H9 (cell line): ENCODE data around the gene PRKCA. TPM values are rescaled to one million over a fixed set of nuclear protein-coding genes. Genes with fewer than 3 reads are reported as not detected.

Experiments
- DNase-seq: peaks from one replicate; pipeline ENCODE4 v3.0.0-alpha.2; 2017
- H2AFZ ChIP-seq: one replicate; pipeline ENCODE4 v1.6.1; 2013; ENCODE audit warnings: mild to moderate bottlenecking, low read length, control low read depth, moderate library complexity
- H2AK5ac ChIP-seq: 2 replicates; pipeline ENCODE4 v1.6.1; 2013; ENCODE audit warnings: low read length, control low read depth, mixed read lengths; ENCODE audit not compliant: insufficient read length
- H2BK120ac ChIP-seq: one replicate; pipeline ENCODE4 v1.6.1; 2013; ENCODE audit warnings: low read depth, mild to moderate bottlenecking, low read length, control low read depth, inconsistent platforms; ENCODE audit not compliant: poor library complexity, severe bottlenecking
- H2BK12ac ChIP-seq: 2 replicates; pipeline ENCODE4 v1.6.1; 2013; ENCODE audit warnings: low read length, control low read depth, mixed read lengths, low read depth; ENCODE audit not compliant: insufficient read length
- H2BK15ac ChIP-seq: 2 replicates; pipeline ENCODE4 v1.6.1; 2013; ENCODE audit warnings: low read depth, low read length, control low read depth
- H2BK20ac ChIP-seq: one replicate; pipeline ENCODE4 v1.6.1; 2013; ENCODE audit warnings: low read depth, mild to moderate bottlenecking, low read length, control low read depth, inconsistent platforms; ENCODE audit not compliant: poor library complexity, severe bottlenecking
- H2BK5ac ChIP-seq: 2 replicates; pipeline ENCODE4 v1.6.1; 2013; ENCODE audit warnings: low read length, control low read depth, mixed read lengths; ENCODE audit not compliant: insufficient read length
- H3K14ac ChIP-seq: 2 replicates; pipeline ENCODE4 v1.6.1; 2013; ENCODE audit warnings: low read length, control low read depth; ENCODE audit not compliant: insufficient read depth
- H3K18ac ChIP-seq: 2 replicates; pipeline ENCODE4 v1.6.1; 2013; ENCODE audit warnings: low read depth, mild to moderate bottlenecking, mixed read lengths, low read length, control low read depth; ENCODE audit not compliant: insufficient read length
- H3K23ac ChIP-seq: 2 replicates; pipeline ENCODE4 v1.6.1; 2013; ENCODE audit warnings: low read length, control low read depth, mixed read lengths, low read depth; ENCODE audit not compliant: insufficient read length
- H3K23me2 ChIP-seq: 2 replicates; pipeline ENCODE4 v1.6.1; 2013; ENCODE audit warnings: low read depth, mild to moderate bottlenecking, mixed read lengths, low read length, control low read depth; ENCODE audit not compliant: insufficient read length, poor library complexity, severe bottlenecking
- H3K27ac ChIP-seq: 2 replicates; pipeline ENCODE4 v1.5.1; 2013; ENCODE audit warnings: low read length, control low read depth, mixed read lengths, low read depth; ENCODE audit not compliant: insufficient read length
- H3K27me3 ChIP-seq: 2 replicates; pipeline ENCODE4 v1.6.1; 2013; ENCODE audit warnings: low read length, control low read depth, inconsistent platforms; ENCODE audit not compliant: insufficient read depth
- H3K4ac ChIP-seq: 2 replicates; pipeline ENCODE4 v1.6.1; 2013; ENCODE audit warnings: low read depth, mild to moderate bottlenecking, control low read depth, inconsistent platforms, low read length, moderate library complexity
- H3K4me1 ChIP-seq: 2 replicates; pipeline ENCODE4 v1.6.1; 2013; ENCODE audit warnings: low read length, control low read depth, inconsistent platforms; ENCODE audit not compliant: insufficient read depth
- H3K4me2 ChIP-seq: 2 replicates; pipeline ENCODE4 v1.6.1; 2013; ENCODE audit warnings: low read length, control low read depth, mixed read lengths; ENCODE audit not compliant: insufficient read length, insufficient read depth
- H3K56ac ChIP-seq: 2 replicates; pipeline ENCODE4 v1.6.1; 2013; ENCODE audit warnings: low read depth, mild to moderate bottlenecking, mixed read lengths, low read length, control low read depth; ENCODE audit not compliant: insufficient read length
- H3K79me1 ChIP-seq: 2 replicates; pipeline ENCODE4 v1.6.1; 2013; ENCODE audit warnings: low read depth, mild to moderate bottlenecking, moderate library complexity, low read length, control low read depth, inconsistent platforms; ENCODE audit not compliant: insufficient read depth, poor library complexity, severe bottlenecking
- H3K79me2 ChIP-seq: 2 replicates; pipeline ENCODE4 v1.6.1; 2013; ENCODE audit warnings: low read length, control low read depth, inconsistent platforms; ENCODE audit not compliant: insufficient read depth
- H3K9ac ChIP-seq: 2 replicates; pipeline ENCODE4 v1.6.1; 2013; ENCODE audit warnings: low read length, control low read depth, mixed read lengths; ENCODE audit not compliant: insufficient read length; ENCODE audit errors: extremely low read depth
- H3K9me3 ChIP-seq: one replicate; pipeline ENCODE4 v1.6.1; 2013; ENCODE audit warnings: low read depth, low read length, inconsistent platforms; ENCODE audit not compliant: control insufficient read depth
- H3T11ph ChIP-seq: one replicate; pipeline ENCODE4 v1.6.1; 2013; ENCODE audit warnings: mild to moderate bottlenecking, low read length, control low read depth, inconsistent platforms
- H4K20me1 ChIP-seq: one replicate; pipeline ENCODE4 v1.6.1; 2013; ENCODE audit not compliant: control insufficient read depth, insufficient read length, insufficient read depth
- H4K5ac ChIP-seq: 2 replicates; pipeline ENCODE4 v1.6.1; 2013; ENCODE audit warnings: low read depth, mild to moderate bottlenecking, mixed read lengths, low read length, control low read depth; ENCODE audit not compliant: insufficient read length
- H4K8ac ChIP-seq: replicated peaks from 2 replicates; pipeline ENCODE4 v1.6.1; 2013; ENCODE audit warnings: low read length, control low read depth, mixed read lengths, low read depth; ENCODE audit not compliant: insufficient read length
- H4K91ac ChIP-seq: 2 replicates; pipeline ENCODE4 v1.6.1; 2013; ENCODE audit warnings: low read depth, mild to moderate bottlenecking, moderate library complexity, mixed read lengths, low read length, control low read depth; ENCODE audit not compliant: insufficient read length
- H3K27ac Mint-ChIP-seq, 3 experiments: 2 replicates in 2 of 3; 3 replicates in 1 of 3; pipeline ENCODE4 v1.8.0; 2020 to 2021; ENCODE audit warnings: mixed read lengths in 3 of 3, mild to moderate bottlenecking in 1 of 3, moderate library complexity in 1 of 3
- H3K27me3 Mint-ChIP-seq: 2 replicates; pipeline ENCODE4 v1.8.0; 2021; ENCODE audit warnings: low read depth, mild to moderate bottlenecking, moderate library complexity, mixed read lengths
- H3K36me3 Mint-ChIP-seq, 3 experiments: 2 replicates in 2 of 3; 3 replicates in 1 of 3; pipeline ENCODE4 v1.8.0; 2020 to 2021; ENCODE audit warnings: low read depth in 3 of 3, mixed read lengths in 3 of 3; ENCODE audit not compliant: insufficient read depth in 1 of 3
- H3K4me1 Mint-ChIP-seq, 2 experiments: 2 replicates each; pipeline ENCODE4 v1.8.0; 2020; ENCODE audit warnings: mixed read lengths in 2 of 2
- H3K4me3 Mint-ChIP-seq, 2 experiments: 2 replicates in 1 of 2; 3 replicates in 1 of 2; pipeline ENCODE4 v1.8.0; 2020 to 2021; ENCODE audit warnings: mild to moderate bottlenecking in 2 of 2, mixed read lengths in 2 of 2, moderate library complexity in 1 of 2
- H3K9me3 Mint-ChIP-seq, 2 experiments: 2 replicates in 1 of 2; 3 replicates in 1 of 2; pipeline ENCODE4 v1.8.0; 2020; ENCODE audit warnings: mild to moderate bottlenecking in 2 of 2, mixed read lengths in 2 of 2, moderate library complexity in 1 of 2
- WGBS: extraction: QIAGEN DNeasy Blood & Tissue Kit; methylation state at CpG from one replicate; pipeline ENCODE4 v1.1.7; 2013; ENCODE audit warnings: missing lambda C conversion rate, low lambda C conversion rate, mixed read lengths; ENCODE audit not compliant: insufficient read length; ENCODE audit errors: extremely low coverage; 5-methylcytosine and 5-hydroxymethylcytosine counted together
- total RNA-seq: library from RNA; stranded (reverse); gene quantifications from 2 replicates; pipeline ENCODE4 v1.2.1, GENCODE V29; 2021
- TF ChIP-seq, protein P1 (sequence below): fragments of 200-600 bp; sonication (generic); conservative IDR thresholded peaks from 3 replicates; pipeline ENCODE4 v1.8.0; 2021; ENCODE audit warnings: antibody characterized with exemption, mild to moderate bottlenecking

Gene PRKCA
- total RNA-seq, 1 experiment from 2014 or later, result 10.5 TPM

DNA sequence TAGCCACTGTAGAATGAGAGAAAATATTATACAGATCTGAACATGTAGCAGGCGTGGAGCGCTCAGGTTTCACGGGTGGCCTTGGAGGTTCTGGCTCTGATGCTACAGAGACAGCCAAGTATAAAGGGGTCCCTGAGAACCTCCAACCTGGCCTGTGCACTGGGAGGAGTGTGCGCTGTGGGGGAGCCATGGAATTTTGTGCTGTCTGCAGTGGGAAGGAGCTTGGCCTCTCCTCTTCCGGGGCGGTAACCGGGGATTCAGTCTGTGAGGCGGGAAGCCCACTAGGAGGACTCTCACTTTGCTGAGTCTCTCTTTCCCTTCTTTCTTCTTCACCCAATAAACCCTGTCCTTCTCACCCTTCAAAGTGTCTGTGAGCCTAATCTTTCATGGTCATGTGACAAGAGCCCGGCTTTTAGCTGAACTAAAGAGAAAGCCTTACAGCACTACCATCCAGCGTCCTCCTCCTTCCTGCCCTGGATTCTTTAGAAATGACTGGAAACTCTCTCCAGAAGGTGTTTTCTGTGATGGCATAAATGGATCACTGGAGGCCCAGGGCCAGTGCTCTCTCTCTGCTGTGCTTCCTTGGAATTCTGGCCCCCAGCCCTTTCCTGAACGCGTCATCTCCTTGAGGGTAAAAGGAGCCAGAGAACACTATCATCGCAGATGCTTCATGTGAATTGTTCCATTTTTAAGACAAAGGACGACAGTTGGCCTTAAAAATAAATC lies 300.4 kb downstream of the PRKCA start:
- Histone ChIP-seq H3K23ac (no peak overlapping the region), H3K4me2 (peak overlapping the region; percentile 24), H4K8ac (no peak overlapping the region), H3K14ac (no peak overlapping the region), H3K79me2 (no peaks in the 10 kb centered on the region), H4K5ac (no peak overlapping the region), H3K4me1 (no peaks in the 10 kb centered on the region), H2AK5ac (no peak overlapping the region), H3K9me3 (no peaks in the 10 kb centered on the region), H3T11ph (no peak overlapping the region), H3K27me3 (no peaks in the 10 kb centered on the region; the same call in 1 of the 2 replicates), H2BK12ac (no peak overlapping the region), H4K20me1 (no peaks in the 10 kb centered on the region), H2BK20ac (no peak overlapping the region), H2BK120ac (no peak overlapping the region), H4K91ac (no peak overlapping the region), H3K9ac (no peak overlapping the region), H3K4ac (no peak overlapping the region; the same call in 1 of the 2 replicates), H3K18ac (peak overlapping the region; percentile 6), H3K56ac (no peak overlapping the region), H3K27ac (no peak overlapping the region), H2BK5ac (no peak overlapping the region), H3K23me2 (no peaks in the 10 kb centered on the region), H2BK15ac (no peak overlapping the region), H2AFZ (no peak overlapping the region), H3K79me1 (no peaks in the 10 kb centered on the region)
- Mint-ChIP-seq H3K4me3 (peak overlapping the region; percentile 44 to 59), H3K36me3 (peaks cover 0 to 9% (median 3%) of the 10 kb centered on the region in 3 experiments; a peak in 3 of 7 replicates), H3K4me1 (peaks cover 13 to 14% of the 10 kb centered on the region in 2 experiments), H3K9me3 (no peaks in the 10 kb centered on the region), H3K27me3 (peaks cover 3% of the 10 kb centered on the region; the same call in 1 of the 2 replicates), H3K27ac (peak overlapping the region in 1 of 3 experiments; percentile 61; a peak in 2 of 7 replicates)
- TF ChIP-seq, protein P1, sequence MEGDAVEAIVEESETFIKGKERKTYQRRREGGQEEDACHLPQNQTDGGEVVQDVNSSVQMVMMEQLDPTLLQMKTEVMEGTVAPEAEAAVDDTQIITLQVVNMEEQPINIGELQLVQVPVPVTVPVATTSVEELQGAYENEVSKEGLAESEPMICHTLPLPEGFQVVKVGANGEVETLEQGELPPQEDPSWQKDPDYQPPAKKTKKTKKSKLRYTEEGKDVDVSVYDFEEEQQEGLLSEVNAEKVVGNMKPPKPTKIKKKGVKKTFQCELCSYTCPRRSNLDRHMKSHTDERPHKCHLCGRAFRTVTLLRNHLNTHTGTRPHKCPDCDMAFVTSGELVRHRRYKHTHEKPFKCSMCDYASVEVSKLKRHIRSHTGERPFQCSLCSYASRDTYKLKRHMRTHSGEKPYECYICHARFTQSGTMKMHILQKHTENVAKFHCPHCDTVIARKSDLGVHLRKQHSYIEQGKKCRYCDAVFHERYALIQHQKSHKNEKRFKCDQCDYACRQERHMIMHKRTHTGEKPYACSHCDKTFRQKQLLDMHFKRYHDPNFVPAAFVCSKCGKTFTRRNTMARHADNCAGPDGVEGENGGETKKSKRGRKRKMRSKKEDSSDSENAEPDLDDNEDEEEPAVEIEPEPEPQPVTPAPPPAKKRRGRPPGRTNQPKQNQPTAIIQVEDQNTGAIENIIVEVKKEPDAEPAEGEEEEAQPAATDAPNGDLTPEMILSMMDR, result no peak
- DNase-seq, result peak; percentile 47
- no CpG with 5 or more reads among the region's 14 CpGs for WGBS
